ENCODE results near the gene PRLR. TPM values are rescaled to one million over a fixed set of nuclear protein-coding genes. Genes with fewer than 3 reads are reported as not detected.

The PRLR gene
- total and polyA plus RNA-seq, 2 of the 8 experiments (the other 6 are each of a cell fraction or from before 2014, with no cell fraction given), result 0.53 to 2.5 TPM

GRCh38 chr5:35038891-35039290 lies 191.4 kb downstream of the PRLR start:
- Histone ChIP-seq H4K8ac (ENCODE audit: extremely low read depth, insufficient read depth, low read length) (no peak overlapping the region), H3K4me1 (replicated peaks in 1 of 4; ENCODE audit: control insufficient read depth in 3 of 4, insufficient read depth in 4 of 4, low read length in 3 of 4) (peaks cover 0 to 7% (median 0%) of the 10 kb centered on the region in 4 experiments; a peak in 2 of 7 replicates), H4K91ac (replicated peaks; ENCODE audit: insufficient read length, low read length) (no peak overlapping the region), H3K36me3 (ENCODE audit: control insufficient read depth in 2 of 4, insufficient read depth in 4 of 4, low read length in 3 of 4) (no peaks in the 10 kb centered on the region), H3K9me3 (ENCODE audit: insufficient read depth in 2 of 2, low read depth in 1 of 2, low read length in 1 of 2) (no peaks in the 10 kb centered on the region), H3K4ac (replicated peaks; ENCODE audit: insufficient read length, low read depth, low read length) (no peak overlapping the region), H2BK12ac (ENCODE audit: low read depth, low read length) (no peak overlapping the region), H2BK15ac (ENCODE audit: low read length) (no peak overlapping the region), H3K27me3 (replicated peaks in 1 of 4; ENCODE audit: control insufficient read depth in 3 of 4, extremely low read depth in 1 of 4, insufficient read depth in 3 of 4, low read length in 3 of 4) (no peaks in the 10 kb centered on the region), H3K56ac (replicated peaks; ENCODE audit: insufficient read length, low read depth, low read length) (no peak overlapping the region), H3K4me3 (ENCODE audit: extremely low read depth in 1 of 4, insufficient read depth in 2 of 4, low read depth in 3 of 4, low read length in 4 of 4) (no peak overlapping the region), H3K79me1 (ENCODE audit: low read depth, low read length) (no peaks in the 10 kb centered on the region), H2BK120ac (replicated peaks; ENCODE audit: low read depth, low read length) (no peak overlapping the region), H2BK5ac (ENCODE audit: low read depth, low read length) (no peak overlapping the region), H2BK20ac (ENCODE audit: low read length) (no peak overlapping the region), H4K5ac (ENCODE audit: insufficient read length, low read depth, low read length) (no peak overlapping the region), H3K23ac (ENCODE audit: insufficient read length) (no peak overlapping the region), H4K20me1 (replicated peaks in 1 of 2; ENCODE audit: control insufficient read depth in 1 of 2, insufficient read depth in 2 of 2, low read length in 2 of 2) (no peaks in the 10 kb centered on the region), H3K9ac (replicated peaks in 1 of 4; ENCODE audit: extremely low read depth in 1 of 4, low read depth in 3 of 4, low read length in 3 of 4) (no peak overlapping the region), H3K14ac (ENCODE audit: insufficient read length) (no peak overlapping the region), H3K23me2 (ENCODE audit: low read depth, low read length) (no peaks in the 10 kb centered on the region), H3K4me2 (ENCODE audit: insufficient read depth in 1 of 2, low read depth in 2 of 2, low read length in 2 of 2) (no peak overlapping the region), H3K18ac (ENCODE audit: extremely low read depth, low read length) (no peak overlapping the region), H3K79me2 (ENCODE audit: control insufficient read depth in 1 of 2, insufficient read depth in 2 of 2, low read length in 2 of 2) (no peaks in the 10 kb centered on the region), H3K27ac (ENCODE audit: low read depth, low read length) (no peak overlapping the region), H2AK5ac (ENCODE audit: low read depth, low read length) (no peak overlapping the region), H2AFZ (ENCODE audit: low read length) (no peak overlapping the region)
- FAIRE-seq (no peak), DNase-seq (ENCODE audit: low read depth in 1 of 2, low spot score in 2 of 2) (no peak)
- WGBS, 2 experiments (ENCODE audit: extremely low coverage in 1 of 2, insufficient coverage in 1 of 2, insufficient read length in 1 of 2, insufficient replicate concordance in 2 of 2, low coverage in 1 of 2, low lambda C conversion rate in 2 of 2, missing lambda C conversion rate in 1 of 2), result 83% methylated on average over 2 of the region's 2 CpGs; no CpG with 5 or more reads in 1 of the 2 experiments
- ChIA-PET POLR2A (ENCODE audit: partially characterized antibody) (no interaction called here), CTCF (ENCODE audit: partially characterized antibody) (no interaction called here)
- TF ChIP-seq SP4 (IDR thresholded peaks at IDR 0.05; ENCODE audit: low read length) (no peak), RAD21 (IDR thresholded peaks at IDR 0.05 in 1 of 2, conservative IDR thresholded peaks at IDR 0.05 in 1 of 2; ENCODE audit: low read depth in 2 of 2, low read length in 2 of 2) (no peak), CEBPB (IDR thresholded peaks at IDR 0.05; ENCODE audit: low read depth, low read length) (no peak), SAP30 (IDR thresholded peaks at IDR 0.05; ENCODE audit: insufficient read depth, insufficient replicate concordance, low read length) (no peak), HDAC2 (IDR thresholded peaks at IDR 0.05; ENCODE audit: borderline replicate concordance in 1 of 2, low read depth in 2 of 2, low read length in 2 of 2) (no peak), FOSL1 (IDR thresholded peaks at IDR 0.05; ENCODE audit: insufficient read depth, low read depth, low read length) (no peak), KDM5A (IDR thresholded peaks at IDR 0.05; ENCODE audit: low read length) (no peak), CTCF (IDR thresholded peaks at IDR 0.05; ENCODE audit: control extremely low read depth in 1 of 3, insufficient read depth in 1 of 3, low read depth in 1 of 3, low read length in 3 of 3) (no peak), BRCA1 (IDR thresholded peaks at IDR 0.05; ENCODE audit: low read depth, low read length) (no peak), CHD1 (IDR thresholded peaks at IDR 0.05; ENCODE audit: low read depth, low read length) (no peak), NRF1 (IDR thresholded peaks at IDR 0.05; ENCODE audit: low read depth, low read length) (no peak), RFX5 (IDR thresholded peaks at IDR 0.05; ENCODE audit: borderline replicate concordance, low read depth, low read length) (no peak)
